NCI-H2196 treated with DMSO at 0.1 percent for 48 hours (cell line): ENCODE results near the gene ATP8A1.
"Not testable (repeated sequence)": the region's sequence is repeated elsewhere in the genome, so short reads cannot be mapped to it uniquely, and the experiment has no call there.

Source experiments
- DNase-seq: peaks from one replicate; lab custom pipeline; 2025; ENCODE audit not compliant: unreplicated experiment; lab: John Stamatoyannopoulos, UW

Gene ATP8A1

GRCh38 chr4:42652529-42653231, 4.2 kb downstream of the ATP8A1 start:
- DNase-seq = not testable (repeated sequence)

GRCh38 chr4:42649870-42650269, 7.0 kb downstream of the ATP8A1 start:
- DNase-seq = no peak

DNA sequence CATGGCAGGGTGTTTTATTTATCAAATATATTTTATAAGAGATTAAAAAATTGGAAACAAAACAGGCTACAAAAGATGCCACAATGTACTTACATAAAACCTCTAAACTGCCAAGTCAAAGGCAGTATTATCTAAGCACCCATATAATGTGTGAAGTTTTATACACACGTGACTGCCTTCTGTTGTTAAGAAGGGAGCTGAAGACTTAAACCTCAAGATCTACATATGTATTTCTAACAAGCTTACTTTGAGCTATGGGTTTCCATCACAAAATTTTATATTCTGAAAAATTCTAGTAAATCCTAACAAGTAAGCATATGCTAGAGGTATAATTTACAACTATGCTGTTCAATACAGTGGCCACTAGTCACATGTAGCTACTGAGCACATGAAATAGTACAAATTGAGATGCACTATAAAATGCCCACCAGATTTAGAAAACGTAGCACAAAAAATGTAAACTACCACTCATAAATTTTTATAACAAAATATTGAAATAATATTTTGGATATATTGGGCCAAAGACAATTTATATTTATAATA, 9.8 kb downstream of the ATP8A1 start:
- no peak for DNase-seq

- DNase-seq = no peak
Observed at GRCh38 chr4:42646013-42646784, 10.7 kb downstream of the ATP8A1 start.

- DNase-seq = no peak
Observed at GRCh38 chr4:42644897-42645296, 12.0 kb downstream of the ATP8A1 start.

- no peak for DNase-seq
Observed at GRCh38 chr4:42643685-42644084, 13.2 kb downstream of the ATP8A1 start.

GRCh38 chr4:42642845-42643615, 13.9 kb downstream of the ATP8A1 start:
- no peak for DNase-seq

- DNase-seq = no peak
Observed at GRCh38 chr4:42642101-42642797, 14.7 kb downstream of the ATP8A1 start.

GRCh38 chr4:42641656-42642055, 15.2 kb downstream of the ATP8A1 start:
- DNase-seq = no peak

- no peak for DNase-seq
Observed at GRCh38 chr4:42641161-42641560, 15.7 kb downstream of the ATP8A1 start.

- no peak for DNase-seq
Observed at GRCh38 chr4:42640613-42641012, 16.3 kb downstream of the ATP8A1 start.

DNA sequence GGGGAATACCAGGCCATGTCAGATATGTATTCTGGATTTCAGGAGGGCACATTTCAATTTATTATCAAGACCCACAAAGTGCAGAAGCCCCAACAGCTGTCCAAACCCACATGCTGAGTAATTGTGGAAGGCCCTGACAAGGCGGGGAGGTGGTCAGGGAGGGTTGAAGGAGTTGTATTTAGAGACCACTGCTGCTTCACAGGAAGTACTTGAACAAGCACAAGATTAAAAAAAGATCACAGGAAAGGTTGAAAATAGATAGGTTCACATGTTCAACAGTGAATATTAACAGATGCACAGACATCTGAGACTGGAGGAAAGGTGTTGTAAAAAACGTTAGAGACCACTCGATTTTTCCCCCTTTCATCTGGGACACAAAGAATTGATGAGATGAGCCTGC, 17.9 kb downstream of the ATP8A1 start:
- no peak for DNase-seq

- DNase-seq = no peak
Observed at GRCh38 chr4:42638321-42638720, 18.6 kb downstream of the ATP8A1 start.

DNA sequence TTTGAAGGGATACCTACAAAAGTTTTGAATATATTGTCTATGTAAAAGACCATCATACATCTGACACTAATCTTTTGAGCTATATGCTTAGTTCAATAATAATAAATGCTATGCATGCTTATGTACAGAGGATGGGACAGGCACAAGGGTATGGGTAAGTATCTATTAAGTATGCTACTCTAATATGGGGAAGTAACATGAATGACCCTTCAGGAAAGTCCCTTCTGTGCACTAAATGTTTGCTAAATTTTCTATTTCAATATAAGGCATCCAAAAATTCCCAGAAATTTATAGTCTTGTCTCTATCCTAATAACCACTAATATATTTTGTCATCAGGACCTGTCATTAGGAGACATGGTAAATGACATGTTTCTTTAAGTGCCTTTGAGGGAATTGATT, 19.0 kb downstream of the ATP8A1 start:
- no peak for DNase-seq

GRCh38 chr4:42637104-42637503, 19.8 kb downstream of the ATP8A1 start:
- DNase-seq = no peak

DNA sequence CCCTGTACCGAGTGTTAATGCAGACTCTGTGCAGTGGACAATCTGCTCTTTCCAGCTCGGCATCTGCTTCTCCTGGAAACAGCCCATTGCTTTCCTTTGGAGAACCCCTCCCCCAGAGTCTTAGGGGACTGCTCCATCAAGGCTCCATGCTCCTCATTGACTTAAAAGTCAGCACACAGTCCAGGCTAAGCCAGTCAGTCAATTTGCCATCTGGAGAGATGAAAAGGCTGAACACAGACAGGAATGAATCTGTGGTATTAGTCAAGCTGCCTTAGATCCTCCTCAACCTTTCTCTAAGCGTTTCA, 20.3 kb downstream of the ATP8A1 start:
- DNase-seq = no peak

GRCh38 chr4:42633605-42634388, 23.1 kb downstream of the ATP8A1 start:
- DNase-seq = no peak

DNA sequence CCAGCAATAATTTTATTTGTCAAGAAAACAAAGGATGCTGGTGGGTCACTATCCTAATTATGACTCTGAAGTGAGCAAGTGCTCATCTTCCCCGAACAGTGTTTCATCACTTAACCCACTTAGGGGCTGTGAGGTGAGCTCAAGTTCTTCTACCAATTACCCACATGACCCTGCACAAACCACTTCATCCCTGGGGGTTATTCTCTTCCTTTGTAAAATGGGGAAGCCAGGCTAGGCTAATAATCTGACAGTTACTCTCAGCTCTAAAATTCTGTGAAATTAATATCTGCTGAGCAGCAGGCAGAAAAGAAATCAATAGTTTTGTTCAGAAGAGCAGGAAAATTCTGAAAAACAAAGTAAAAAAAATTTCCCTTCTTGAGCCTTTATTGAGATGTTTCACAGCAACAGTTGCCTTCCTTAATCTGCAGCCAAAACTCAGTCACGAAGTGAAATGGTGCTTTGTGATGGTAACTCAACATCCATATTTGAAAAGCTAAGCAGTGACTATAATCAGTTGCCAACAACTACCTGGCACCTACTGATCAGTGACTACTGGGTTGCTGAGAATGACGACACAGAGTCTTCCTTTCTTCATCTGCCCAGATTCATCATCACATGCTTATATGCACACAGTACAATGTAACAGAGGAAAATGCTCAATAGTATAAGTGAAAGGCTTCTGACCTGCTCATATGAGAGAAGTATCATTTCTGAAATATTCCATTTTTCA, 24.1 kb downstream of the ATP8A1 start:
- no peak for DNase-seq

GRCh38 chr4:42630908-42631307, 26.0 kb downstream of the ATP8A1 start:
- DNase-seq = no peak

DNA sequence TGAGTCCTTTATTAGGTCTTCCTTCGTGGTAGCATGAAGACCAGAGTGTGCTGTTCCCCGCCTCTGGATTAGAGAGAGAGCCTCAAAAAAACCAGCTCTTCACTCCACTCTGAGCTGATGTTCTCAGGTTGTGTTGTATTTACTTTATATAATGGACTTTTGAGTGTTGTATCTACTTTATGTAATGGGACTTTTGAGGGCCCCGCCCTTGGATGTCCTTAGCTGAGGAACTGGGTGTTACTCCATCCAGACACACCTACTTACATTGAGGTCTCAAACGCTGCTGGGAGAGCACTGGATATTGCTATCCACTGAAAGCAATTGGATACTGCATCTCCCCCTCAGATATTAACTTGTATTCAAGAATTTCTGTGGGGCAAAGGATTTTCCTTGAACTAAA, 28.2 kb downstream of the ATP8A1 start:
- no peak for DNase-seq
